Measurements from ENCODE around the gene CDK5RAP2. TPM values are rescaled to one million over a fixed set of nuclear protein-coding genes. Genes with fewer than 3 reads are reported as not detected.
A peak's percentile ranks its signal among the peaks of the same experiment; 100 is the strongest.

CDK5RAP2 gene
- total RNA-seq, 1 donor from 2014 or later: 76.8 TPM

DNA sequence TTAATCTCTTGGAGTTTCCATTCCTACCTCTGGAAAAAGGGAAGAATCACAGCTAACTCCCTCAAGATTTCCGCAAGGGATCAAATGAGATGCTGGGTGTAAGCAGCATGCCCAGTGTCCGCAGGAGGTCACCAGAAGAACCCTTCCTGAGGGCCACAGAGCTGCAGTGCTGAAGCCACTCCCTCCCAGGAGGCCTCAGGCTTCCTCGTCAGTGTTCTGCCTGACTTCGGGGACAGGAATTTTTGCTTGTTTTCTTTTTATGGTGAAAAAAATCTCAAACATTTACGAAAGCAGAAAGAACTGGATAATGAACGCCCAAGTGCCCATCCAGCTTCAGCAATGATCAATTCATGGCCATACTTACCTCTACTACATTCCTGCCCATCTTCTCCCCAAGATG is 183.0 kb downstream of the CDK5RAP2 start:
- Mint-ChIP-seq H3K27ac (no peak overlapping the region), H3K36me3 (ENCODE audit: insufficient read depth) (peaks cover 31% of the 10 kb centered on the region), H3K9me3 (ENCODE audit: low read depth) (no peaks in the 10 kb centered on the region)

GRCh38 chr9:120396418-120396817 is 183.5 kb downstream of the CDK5RAP2 start:
- peak overlapping the region; percentile 62 for H3K27ac Mint-ChIP-seq
- H3K4me3 Mint-ChIP-seq (ENCODE audit: low read depth): no peak overlapping the region
- no peaks in the 10 kb centered on the region for H3K27me3 Mint-ChIP-seq

More for the DNA sequence above, 183.0 kb downstream of the CDK5RAP2 start:
- Mint-ChIP-seq H3K27me3 (no peaks in the 10 kb centered on the region), H3K4me1 (ENCODE audit: low read depth) (peaks cover 2% of the 10 kb centered on the region), H3K4me3 (ENCODE audit: low read depth) (no peak overlapping the region)
- DNase-seq (ENCODE audit: low spot score, unreplicated experiment): no peak
- TF ChIP-seq, protein P1, sequence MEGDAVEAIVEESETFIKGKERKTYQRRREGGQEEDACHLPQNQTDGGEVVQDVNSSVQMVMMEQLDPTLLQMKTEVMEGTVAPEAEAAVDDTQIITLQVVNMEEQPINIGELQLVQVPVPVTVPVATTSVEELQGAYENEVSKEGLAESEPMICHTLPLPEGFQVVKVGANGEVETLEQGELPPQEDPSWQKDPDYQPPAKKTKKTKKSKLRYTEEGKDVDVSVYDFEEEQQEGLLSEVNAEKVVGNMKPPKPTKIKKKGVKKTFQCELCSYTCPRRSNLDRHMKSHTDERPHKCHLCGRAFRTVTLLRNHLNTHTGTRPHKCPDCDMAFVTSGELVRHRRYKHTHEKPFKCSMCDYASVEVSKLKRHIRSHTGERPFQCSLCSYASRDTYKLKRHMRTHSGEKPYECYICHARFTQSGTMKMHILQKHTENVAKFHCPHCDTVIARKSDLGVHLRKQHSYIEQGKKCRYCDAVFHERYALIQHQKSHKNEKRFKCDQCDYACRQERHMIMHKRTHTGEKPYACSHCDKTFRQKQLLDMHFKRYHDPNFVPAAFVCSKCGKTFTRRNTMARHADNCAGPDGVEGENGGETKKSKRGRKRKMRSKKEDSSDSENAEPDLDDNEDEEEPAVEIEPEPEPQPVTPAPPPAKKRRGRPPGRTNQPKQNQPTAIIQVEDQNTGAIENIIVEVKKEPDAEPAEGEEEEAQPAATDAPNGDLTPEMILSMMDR (IDR thresholded peaks at IDR 0.05; ENCODE audit: unreplicated experiment): no peak

DNA sequence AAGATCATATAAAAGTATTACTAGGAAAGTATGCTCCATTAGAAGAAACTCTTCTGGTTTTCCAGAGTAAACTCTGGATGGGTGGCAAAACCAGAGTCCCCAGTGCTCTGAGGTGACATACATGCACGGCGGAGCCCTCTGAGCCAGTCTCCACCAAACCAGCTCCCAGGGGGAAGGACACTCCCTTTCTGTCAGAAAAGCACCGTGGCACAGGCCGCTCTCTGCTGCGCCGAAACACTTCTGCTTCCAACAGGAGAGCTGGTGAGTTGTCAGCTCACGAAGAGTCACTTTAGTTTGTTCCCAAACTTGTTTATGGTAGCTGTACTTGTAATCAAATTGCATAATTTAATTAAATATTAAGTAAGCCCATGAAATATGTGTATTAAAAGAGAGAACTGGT is 184.6 kb downstream of the CDK5RAP2 start:
- H3K4me3 Mint-ChIP-seq (ENCODE audit: low read depth): no peak overlapping the region
- no peaks in the 10 kb centered on the region for H3K4me1 Mint-ChIP-seq (ENCODE audit: low read depth)
- peaks cover 30% of the 10 kb centered on the region for H3K36me3 Mint-ChIP-seq (ENCODE audit: insufficient read depth)
- H3K9me3 Mint-ChIP-seq (ENCODE audit: low read depth): no peaks in the 10 kb centered on the region
- TF ChIP-seq, protein P1 (IDR thresholded peaks at IDR 0.05; ENCODE audit: unreplicated experiment): no peak
- no peak for DNase-seq (ENCODE audit: low spot score, unreplicated experiment)
- H3K27ac Mint-ChIP-seq: no peak overlapping the region
- H3K27me3 Mint-ChIP-seq: no peaks in the 10 kb centered on the region

More at GRCh38 chr9:120396418-120396817, 183.5 kb downstream of the CDK5RAP2 start:
- peaks cover 2% of the 10 kb centered on the region for H3K4me1 Mint-ChIP-seq (ENCODE audit: low read depth)
- H3K9me3 Mint-ChIP-seq (ENCODE audit: low read depth): no peaks in the 10 kb centered on the region
- H3K36me3 Mint-ChIP-seq (ENCODE audit: insufficient read depth): peaks cover 31% of the 10 kb centered on the region
- DNase-seq (ENCODE audit: low spot score, unreplicated experiment): no peak
- TF ChIP-seq, protein P1 (IDR thresholded peaks at IDR 0.05; ENCODE audit: unreplicated experiment): no peak

DNA sequence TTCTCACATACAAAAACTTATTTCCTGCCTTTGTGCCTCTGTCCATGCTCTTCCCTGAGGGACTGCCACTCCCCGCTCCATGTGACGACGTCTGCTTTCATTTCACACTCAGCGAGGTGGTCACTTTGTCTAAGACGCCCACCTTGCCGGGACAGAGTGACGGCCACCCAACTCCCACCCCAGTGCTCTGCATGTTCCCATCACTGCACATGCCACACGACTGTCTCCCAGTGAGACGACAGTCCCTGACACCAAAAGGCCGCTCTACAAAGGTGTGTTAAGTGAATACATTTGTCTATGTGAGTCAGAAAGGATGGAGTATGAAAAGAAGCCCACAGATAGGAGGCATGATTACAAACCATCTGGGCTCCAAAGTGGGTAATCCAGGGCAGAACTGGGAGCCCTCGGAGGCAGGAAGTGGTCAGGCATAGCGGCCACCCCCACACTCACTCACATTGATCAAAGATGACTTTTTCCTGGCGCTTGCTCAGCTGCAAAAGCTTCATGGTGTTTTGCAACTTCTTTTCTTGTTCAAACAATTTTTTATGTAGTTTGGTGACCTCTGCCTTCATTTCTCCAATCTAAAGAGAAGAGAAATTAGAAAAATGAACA is 185.8 kb downstream of the CDK5RAP2 start:
- H3K4me1 Mint-ChIP-seq (ENCODE audit: low read depth): no peaks in the 10 kb centered on the region
- no peak overlapping the region for H3K4me3 Mint-ChIP-seq (ENCODE audit: low read depth)
- peak overlapping the region; percentile 57 for H3K27ac Mint-ChIP-seq
- TF ChIP-seq, protein P1 (IDR thresholded peaks at IDR 0.05; ENCODE audit: unreplicated experiment): no peak
- H3K36me3 Mint-ChIP-seq (ENCODE audit: insufficient read depth): peaks cover 28% of the 10 kb centered on the region
- DNase-seq (ENCODE audit: low spot score, unreplicated experiment): no peak
- H3K27me3 Mint-ChIP-seq: no peaks in the 10 kb centered on the region
- no peaks in the 10 kb centered on the region for H3K9me3 Mint-ChIP-seq (ENCODE audit: low read depth)

GRCh38 chr9:120393386-120394057 is 186.4 kb downstream of the CDK5RAP2 start:
- Mint-ChIP-seq H3K9me3 (ENCODE audit: low read depth) (no peaks in the 10 kb centered on the region), H3K4me1 (ENCODE audit: low read depth) (no peaks in the 10 kb centered on the region), H3K36me3 (ENCODE audit: insufficient read depth) (peaks cover 34% of the 10 kb centered on the region), H3K27me3 (no peaks in the 10 kb centered on the region), H3K4me3 (ENCODE audit: low read depth) (no peak overlapping the region), H3K27ac (no peak overlapping the region)
- DNase-seq (ENCODE audit: low spot score, unreplicated experiment): no peak
- TF ChIP-seq, protein P1 (IDR thresholded peaks at IDR 0.05; ENCODE audit: unreplicated experiment): no peak
